Stimulated activated CD4-positive, alpha-beta T cell treated with anti-CD3 and anti-CD28 coated beads, Interleukin-1b, Interleukin-23, amount 100 ng/mL, for 1 hour (primary cell): ENCODE data around the gene TRRAP.

ENCODE experiments used
- DNase-seq, 2 donors: peaks; one replicate each; pipeline ENCODE4 v3.0.0-alpha.2; 2020; ENCODE audit warnings: low read depth in 2 of 2

The TRRAP gene

GRCh38 chr7:98949336-98950044 lies 71.2 kb downstream of the TRRAP start:
- no peak for DNase-seq

GRCh38 chr7:98955992-98956391 lies 77.7 kb downstream of the TRRAP start:
- DNase-seq, result no peak

- DNase-seq, result no peak
These were observed 78.1 kb downstream of the TRRAP start for GRCh38 chr7:98956469-98956868.

- no peak for DNase-seq
These were observed 78.6 kb downstream of the TRRAP start for GRCh38 chr7:98956937-98957336.

GRCh38 chr7:98957766-98958165 lies 79.4 kb downstream of the TRRAP start:
- DNase-seq, result no peak

- DNase-seq, result no peak
These were observed 80.6 kb downstream of the TRRAP start for GRCh38 chr7:98958968-98959367.

- no peak for DNase-seq
These were observed 85.0 kb downstream of the TRRAP start for GRCh38 chr7:98963305-98963704.

- no peak for DNase-seq
These were observed 86.3 kb downstream of the TRRAP start for GRCh38 chr7:98964596-98964995.

GRCh38 chr7:98968621-98969020 lies 90.3 kb downstream of the TRRAP start:
- DNase-seq, result no peak

- no peak for DNase-seq
These were observed 91.1 kb downstream of the TRRAP start for GRCh38 chr7:98969386-98969785.

- DNase-seq, result no peak
These were observed 91.8 kb downstream of the TRRAP start for GRCh38 chr7:98970016-98970615.

GRCh38 chr7:98970805-98971204 lies 92.5 kb downstream of the TRRAP start:
- no peak for DNase-seq

GRCh38 chr7:98974205-98974604 lies 95.9 kb downstream of the TRRAP start:
- no peak for DNase-seq

- DNase-seq, result no peak
These were observed 96.8 kb downstream of the TRRAP start for GRCh38 chr7:98974906-98975816.

- DNase-seq, result no peak
These were observed 98.3 kb downstream of the TRRAP start for GRCh38 chr7:98976396-98977185.

- DNase-seq, result no peak
These were observed 100.3 kb downstream of the TRRAP start for GRCh38 chr7:98978672-98979071.

- no peak for DNase-seq
These were observed 103.4 kb downstream of the TRRAP start for GRCh38 chr7:98981701-98982100.

GRCh38 chr7:98982686-98983085 lies 104.4 kb downstream of the TRRAP start:
- no peak for DNase-seq

GRCh38 chr7:98984126-98984525 lies 105.8 kb downstream of the TRRAP start:
- DNase-seq, result no peak

- no peak for DNase-seq
These were observed 107.1 kb downstream of the TRRAP start for GRCh38 chr7:98985406-98985805.

- no peak for DNase-seq
These were observed 107.6 kb downstream of the TRRAP start for GRCh38 chr7:98985945-98986344.

- DNase-seq, result no peak
These were observed 110.3 kb downstream of the TRRAP start for GRCh38 chr7:98988641-98989040.
